WTC11 (cell line): ENCODE measurements around the gene PHF12.

Experiments
- CBFB ChIP-seq: sonication (generic); formaldehyde crosslinking; IDR thresholded peaks from 2 replicates; pipeline ENCODE4 v1.8.1; 2022; ENCODE audit warnings: mild to moderate bottlenecking, low read depth, missing genetic modification reagents
- CREB1 ChIP-seq: sonication (generic); formaldehyde crosslinking; IDR thresholded peaks from 2 replicates; pipeline ENCODE4 v1.8.0; 2023; ENCODE audit warnings: mild to moderate bottlenecking, missing genetic modification reagents
- ETV6 ChIP-seq: sonication (generic); formaldehyde crosslinking; IDR thresholded peaks from 2 replicates; pipeline ENCODE4 v1.8.1; 2022; ENCODE audit warnings: mild to moderate bottlenecking, missing genetic modification reagents
- KAT7 ChIP-seq: sonication (generic); formaldehyde crosslinking; IDR thresholded peaks from 2 replicates; pipeline ENCODE4 v1.8.1; 2023; ENCODE audit warnings: missing genetic modification reagents, mild to moderate bottlenecking, borderline replicate concordance
- RELA ChIP-seq: sonication (generic); formaldehyde crosslinking; IDR thresholded peaks from 2 replicates; pipeline ENCODE4 v1.8.1; 2022; ENCODE audit warnings: missing genetic modification reagents, mild to moderate bottlenecking, borderline replicate concordance
- SMAD3 ChIP-seq: sonication (generic); formaldehyde crosslinking; IDR thresholded peaks from 2 replicates; pipeline ENCODE4 v1.8.0; 2022; ENCODE audit warnings: missing genetic modification reagents, mild to moderate bottlenecking, borderline replicate concordance
- ZNF121 ChIP-seq: sonication (generic); formaldehyde crosslinking; IDR thresholded peaks from 2 replicates; pipeline ENCODE4 v1.8.0; 2023; ENCODE audit warnings: missing genetic modification reagents
- TF ChIP-seq, protein P1 (sequence below): fragments of 200-600 bp; IDR thresholded peaks from 2 replicates; pipeline ENCODE4 v1.8.0; 2022; ENCODE audit warnings: antibody characterized with exemption
- TF ChIP-seq, protein P2 (sequence below): sonication (generic); formaldehyde crosslinking; IDR thresholded peaks from 2 replicates; pipeline ENCODE4 v1.8.0; 2023; ENCODE audit warnings: missing genetic modification reagents

DNA sequence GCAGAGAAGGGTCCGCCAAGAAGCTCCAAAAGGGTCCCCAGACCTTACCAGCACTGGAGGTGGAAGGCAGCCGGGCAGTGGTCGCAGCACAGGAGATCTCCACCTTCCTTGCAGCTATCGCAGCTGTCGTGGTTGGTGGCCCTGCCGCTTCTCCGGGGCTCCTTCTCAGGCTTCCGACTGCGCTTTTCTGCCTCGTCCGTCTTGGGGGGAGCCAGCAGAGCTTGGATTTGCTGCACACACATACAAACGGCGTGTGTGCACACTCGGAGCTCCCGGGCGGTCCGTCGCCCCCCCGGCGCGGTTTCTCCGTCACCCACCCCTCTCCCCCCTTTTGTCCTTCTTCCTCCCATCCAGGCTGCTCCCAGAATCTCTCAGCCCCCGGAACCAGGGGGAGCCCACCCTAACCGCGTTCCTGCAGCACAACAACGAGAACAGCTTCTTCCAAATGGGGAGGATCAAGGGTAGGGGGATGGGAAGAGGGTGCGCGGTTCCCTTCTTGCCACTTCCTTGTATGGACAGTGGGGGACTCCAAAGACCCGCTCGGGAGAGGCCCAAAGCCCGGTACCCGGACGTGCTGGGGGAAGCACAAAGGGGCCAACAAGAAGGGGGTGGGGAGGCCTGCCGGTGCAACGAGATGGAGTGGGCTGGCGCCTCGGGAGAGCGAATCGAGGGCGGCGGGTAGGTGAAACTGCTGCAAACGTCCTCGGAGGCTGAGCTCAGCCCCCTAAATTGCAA lies 1.1 kb downstream of the PHF12 start:
- TF ChIP-seq RELA (CRISPR knock-in tag) (no peak), CBFB (CRISPR knock-in tag) (no peak), ZNF121 (no peak), SMAD3 (no peak), ETV6 (CRISPR knock-in tag) (no peak), KAT7 (0 out of 2 replicates have a peak, but pooled peaks have one; percentile 68), CREB1 (no peak)
- TF ChIP-seq, protein P1, sequence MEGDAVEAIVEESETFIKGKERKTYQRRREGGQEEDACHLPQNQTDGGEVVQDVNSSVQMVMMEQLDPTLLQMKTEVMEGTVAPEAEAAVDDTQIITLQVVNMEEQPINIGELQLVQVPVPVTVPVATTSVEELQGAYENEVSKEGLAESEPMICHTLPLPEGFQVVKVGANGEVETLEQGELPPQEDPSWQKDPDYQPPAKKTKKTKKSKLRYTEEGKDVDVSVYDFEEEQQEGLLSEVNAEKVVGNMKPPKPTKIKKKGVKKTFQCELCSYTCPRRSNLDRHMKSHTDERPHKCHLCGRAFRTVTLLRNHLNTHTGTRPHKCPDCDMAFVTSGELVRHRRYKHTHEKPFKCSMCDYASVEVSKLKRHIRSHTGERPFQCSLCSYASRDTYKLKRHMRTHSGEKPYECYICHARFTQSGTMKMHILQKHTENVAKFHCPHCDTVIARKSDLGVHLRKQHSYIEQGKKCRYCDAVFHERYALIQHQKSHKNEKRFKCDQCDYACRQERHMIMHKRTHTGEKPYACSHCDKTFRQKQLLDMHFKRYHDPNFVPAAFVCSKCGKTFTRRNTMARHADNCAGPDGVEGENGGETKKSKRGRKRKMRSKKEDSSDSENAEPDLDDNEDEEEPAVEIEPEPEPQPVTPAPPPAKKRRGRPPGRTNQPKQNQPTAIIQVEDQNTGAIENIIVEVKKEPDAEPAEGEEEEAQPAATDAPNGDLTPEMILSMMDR, result no peak
- TF ChIP-seq, protein P2, sequence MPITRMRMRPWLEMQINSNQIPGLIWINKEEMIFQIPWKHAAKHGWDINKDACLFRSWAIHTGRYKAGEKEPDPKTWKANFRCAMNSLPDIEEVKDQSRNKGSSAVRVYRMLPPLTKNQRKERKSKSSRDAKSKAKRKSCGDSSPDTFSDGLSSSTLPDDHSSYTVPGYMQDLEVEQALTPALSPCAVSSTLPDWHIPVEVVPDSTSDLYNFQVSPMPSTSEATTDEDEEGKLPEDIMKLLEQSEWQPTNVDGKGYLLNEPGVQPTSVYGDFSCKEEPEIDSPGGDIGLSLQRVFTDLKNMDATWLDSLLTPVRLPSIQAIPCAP (CRISPR knock-in tag), result no peak
